HuH-7.5 (cell line): ENCODE measurements around the gene OR2G2.

Experiments
- DNase-seq: peaks from one replicate; pipeline ENCODE4 v3.0.0; 2011; ENCODE audit warnings: low spot score

Gene OR2G2, protein sequence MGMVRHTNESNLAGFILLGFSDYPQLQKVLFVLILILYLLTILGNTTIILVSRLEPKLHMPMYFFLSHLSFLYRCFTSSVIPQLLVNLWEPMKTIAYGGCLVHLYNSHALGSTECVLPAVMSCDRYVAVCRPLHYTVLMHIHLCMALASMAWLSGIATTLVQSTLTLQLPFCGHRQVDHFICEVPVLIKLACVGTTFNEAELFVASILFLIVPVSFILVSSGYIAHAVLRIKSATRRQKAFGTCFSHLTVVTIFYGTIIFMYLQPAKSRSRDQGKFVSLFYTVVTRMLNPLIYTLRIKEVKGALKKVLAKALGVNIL

DNA sequence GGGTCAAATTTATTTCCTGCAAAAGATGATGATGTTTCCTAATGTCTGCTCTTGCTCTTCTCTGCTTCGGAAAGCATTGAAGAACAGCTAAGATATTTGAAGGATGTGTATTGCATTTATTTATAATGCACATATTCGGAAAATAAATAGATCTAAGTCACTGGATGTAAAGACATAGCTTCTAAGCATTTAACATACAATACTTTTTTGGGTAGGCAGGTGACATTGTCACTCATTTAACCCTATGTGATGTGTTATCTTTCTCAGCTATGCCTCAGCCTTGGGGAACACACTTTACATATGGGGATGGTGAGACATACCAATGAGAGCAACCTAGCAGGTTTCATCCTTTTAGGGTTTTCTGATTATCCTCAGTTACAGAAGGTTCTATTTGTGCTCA lies at the start of gene OR2G2:
Gene OR2G2, plus strand, starts transcription at position 301 of the 400 bp plus-strand sequence. Its CDS starts 0 bp downstream, at position 301.
- DNase-seq: no peak

DNA sequence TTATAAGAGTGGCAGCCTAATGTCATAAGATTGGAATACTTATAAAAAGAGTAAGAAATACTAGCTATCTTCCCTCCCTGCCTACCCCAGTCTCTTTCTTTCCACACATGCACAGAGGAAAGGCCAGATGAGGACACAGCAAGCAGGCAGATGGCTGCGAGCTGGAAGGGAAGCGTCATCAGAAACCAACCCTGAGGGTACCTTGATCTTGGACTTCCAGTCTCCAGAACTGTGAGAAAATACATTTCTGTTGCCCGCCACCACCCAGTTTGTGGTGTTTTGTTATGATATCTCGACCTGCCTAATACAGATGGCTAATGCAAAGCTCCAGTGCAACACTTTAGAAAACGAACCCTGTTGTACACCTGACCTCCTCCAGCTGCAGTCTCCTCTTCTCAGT lies 49.6 kb upstream of the OR2G2 start:
- no peak for DNase-seq

DNA sequence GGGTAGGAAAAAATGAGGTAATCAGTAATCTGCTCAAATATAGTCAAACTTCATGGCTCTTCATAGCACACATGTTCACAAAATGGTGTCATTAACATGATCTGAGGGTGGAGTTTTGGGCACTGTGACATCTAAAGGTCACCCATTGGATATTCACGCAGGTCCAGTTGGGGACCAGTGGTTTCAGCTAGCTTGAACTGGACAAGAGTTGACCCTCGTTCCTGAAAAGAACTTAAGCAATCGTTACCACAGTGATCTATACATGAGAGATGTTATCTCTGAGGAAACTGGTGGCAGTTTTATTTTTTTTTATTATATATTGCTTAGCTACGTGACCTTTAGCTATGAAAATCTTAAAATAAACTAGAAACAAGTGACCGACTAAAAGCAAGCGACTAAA lies 48.9 kb upstream of the OR2G2 start:
- no peak for DNase-seq

DNA sequence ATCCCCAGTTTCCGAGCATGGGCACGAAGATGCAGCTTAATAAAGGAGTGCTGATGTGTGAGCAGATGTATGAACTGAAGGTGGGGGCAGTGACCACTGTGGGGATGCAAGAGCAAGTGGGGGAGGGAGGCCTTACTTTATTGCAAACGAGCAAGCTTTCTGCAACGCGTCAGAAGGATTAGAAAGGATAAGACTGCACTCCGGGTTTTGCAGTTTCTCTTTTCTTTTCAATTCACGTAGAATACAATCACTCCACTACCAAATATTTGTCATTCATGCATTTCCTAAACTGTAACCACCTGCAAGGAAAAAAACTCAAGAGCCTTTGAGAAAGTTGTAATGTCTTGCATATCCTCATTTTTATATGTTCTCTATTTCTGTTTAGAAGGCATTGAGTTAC lies 47.6 kb upstream of the OR2G2 start:
- DNase-seq: no peak

DNA sequence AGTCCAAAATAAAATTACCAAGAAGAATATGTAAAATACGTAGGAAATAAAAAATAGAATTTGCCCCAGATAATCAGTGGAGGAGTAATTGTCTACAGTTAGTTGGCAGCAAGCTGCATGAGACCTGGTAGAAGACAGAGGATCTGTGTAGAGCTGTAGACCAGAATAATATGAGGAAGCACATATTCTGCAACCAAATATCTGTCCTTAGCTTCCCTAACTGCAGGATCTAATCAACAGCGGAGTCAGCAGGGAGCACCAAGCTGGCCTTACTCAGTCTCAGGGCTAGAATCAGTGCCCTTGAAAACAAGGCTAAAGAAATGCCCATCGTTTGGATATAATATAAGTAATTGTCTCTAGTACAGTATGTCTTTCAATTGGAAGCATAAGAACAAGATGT lies 45.3 kb upstream of the OR2G2 start:
- no peak for DNase-seq

DNA sequence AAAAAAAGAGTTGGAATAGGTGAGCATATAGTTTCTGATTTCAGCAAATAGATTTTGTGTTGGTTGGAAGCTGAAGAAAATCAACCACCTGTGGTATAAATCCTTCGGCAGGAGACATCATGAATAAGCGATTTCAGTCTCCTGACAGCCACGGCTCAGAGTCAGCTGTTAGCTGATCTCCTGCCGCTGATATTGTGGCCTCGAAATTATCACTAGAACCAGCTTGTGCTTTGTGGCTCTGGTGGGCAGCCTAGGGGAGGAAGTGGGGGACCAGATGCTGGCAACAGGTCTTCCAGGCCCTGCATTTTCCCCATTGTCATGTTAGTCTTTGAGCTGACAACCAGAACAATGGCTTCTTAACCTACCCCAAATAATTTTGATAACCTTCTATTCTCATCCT lies 40.1 kb upstream of the OR2G2 start:
- DNase-seq: no peak

DNA sequence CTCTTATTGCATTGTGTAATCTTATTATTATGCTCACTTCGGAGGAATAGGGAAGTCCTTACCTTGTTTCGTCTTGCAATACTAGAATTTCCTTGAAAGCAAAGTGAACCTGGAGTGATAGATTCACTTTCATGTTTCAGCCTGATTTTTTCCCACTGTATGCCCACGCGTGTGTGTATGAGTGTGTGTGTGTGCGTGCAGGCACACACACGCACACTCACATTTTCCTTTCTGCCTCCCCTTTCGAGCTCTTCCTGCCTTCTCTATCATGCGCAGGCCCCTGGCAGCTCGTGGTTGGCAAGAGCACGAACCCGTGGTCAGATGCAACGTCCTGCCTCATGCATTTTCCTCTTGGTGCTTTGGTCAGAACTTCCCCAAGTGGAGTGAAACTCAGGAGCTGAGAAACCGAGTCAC lies 39.4 kb upstream of the OR2G2 start, which contains the start of gene GCSAML:
Gene GCSAML, plus strand, starts transcription at position 366 of the 414 bp plus-strand sequence. CDS start 58 bp downstream, outside the sequence.
- DNase-seq: no peak

DNA sequence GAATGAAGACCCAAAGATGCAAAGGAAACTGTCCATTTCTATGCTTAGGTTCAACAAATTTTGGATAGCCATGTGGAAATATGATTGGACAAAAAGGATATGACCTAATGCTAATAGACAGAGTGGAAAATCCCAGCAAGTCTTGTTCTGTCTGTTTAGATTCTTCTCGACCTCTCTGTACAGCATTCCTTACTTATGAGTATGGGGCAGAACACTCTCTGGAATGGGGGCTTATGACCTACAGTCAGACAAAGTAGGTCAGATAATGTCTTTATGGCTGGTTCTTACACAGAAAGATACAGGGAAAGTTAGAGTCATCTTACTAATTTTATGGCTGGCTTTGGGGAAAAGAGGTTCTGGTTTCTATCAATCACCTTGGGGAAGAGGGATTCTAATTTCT lies 36.4 kb upstream of the OR2G2 start:
- DNase-seq: no peak

DNA sequence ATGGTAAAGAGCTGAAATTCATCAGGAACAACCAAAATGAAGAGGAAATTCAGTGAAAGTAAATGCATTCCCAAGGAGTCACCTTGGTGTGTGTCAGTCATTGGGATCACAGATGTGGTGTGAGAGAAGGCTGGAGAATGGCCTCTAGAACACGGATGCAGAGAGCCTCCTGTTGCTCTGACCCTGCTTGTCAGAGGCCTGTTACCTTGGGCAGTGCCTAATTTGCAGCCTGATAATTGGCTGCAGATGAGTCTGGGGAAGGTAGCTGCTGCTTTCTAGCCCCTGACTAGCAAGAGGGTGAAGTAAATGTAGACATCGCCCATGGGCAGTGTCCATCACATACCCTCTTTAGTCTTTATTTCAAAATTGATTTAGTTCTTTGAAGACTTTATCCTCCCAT lies 35.9 kb upstream of the OR2G2 start:
- no peak for DNase-seq

DNA sequence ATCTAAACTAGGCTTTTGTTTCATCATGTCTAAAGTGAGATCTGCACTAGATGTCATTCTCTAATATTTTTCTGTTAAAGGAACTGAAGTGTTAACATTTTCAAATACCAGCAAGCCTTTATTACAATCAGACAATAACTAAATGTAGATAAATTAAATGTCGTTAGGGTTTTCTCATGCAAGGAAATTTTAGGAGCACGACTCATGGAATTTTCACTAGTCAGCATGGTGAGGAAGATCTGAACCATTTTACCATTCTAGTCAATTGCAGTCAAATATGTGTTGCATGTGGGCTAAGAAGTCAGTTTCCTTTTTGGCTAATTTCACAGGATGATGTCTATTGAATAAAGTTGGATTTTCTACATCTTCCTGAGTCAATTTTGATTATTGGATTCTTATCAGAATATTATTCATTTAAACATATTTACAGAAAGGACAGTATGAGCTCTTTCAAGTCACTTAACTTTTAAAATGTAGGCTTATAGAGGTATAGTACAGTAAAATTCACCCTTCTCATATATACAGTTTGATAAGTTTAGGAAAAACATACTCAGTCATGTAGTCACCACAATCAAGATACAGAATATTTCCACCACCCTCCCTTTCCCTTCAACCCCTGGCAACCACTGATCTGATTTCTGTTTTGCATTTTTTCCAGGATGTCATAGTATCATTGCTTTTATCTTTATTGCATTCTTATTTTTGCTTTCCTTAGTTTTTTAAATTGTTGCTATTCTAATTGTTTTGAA lies 30.1 kb upstream of the OR2G2 start:
- DNase-seq: no peak

DNA sequence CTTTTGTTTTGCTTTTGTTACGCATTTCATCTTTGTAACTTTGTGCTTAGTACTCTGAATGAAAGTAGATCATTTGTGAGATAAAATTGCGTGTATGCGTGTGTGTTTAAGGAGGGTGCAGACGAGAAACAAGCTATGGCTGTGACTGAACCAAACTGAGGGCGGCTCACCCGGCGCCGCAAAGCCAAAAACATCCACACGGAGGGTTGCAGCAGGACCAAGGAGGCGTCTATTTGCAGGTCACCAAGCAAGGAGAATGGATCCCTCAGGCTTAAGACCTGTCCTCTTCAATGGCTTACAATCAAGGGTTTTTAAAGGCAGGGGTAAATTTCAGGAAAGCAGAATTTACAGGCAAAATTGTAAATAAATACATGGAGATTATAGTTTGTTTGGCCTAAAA lies 26.4 kb upstream of the OR2G2 start:
- no peak for DNase-seq

DNA sequence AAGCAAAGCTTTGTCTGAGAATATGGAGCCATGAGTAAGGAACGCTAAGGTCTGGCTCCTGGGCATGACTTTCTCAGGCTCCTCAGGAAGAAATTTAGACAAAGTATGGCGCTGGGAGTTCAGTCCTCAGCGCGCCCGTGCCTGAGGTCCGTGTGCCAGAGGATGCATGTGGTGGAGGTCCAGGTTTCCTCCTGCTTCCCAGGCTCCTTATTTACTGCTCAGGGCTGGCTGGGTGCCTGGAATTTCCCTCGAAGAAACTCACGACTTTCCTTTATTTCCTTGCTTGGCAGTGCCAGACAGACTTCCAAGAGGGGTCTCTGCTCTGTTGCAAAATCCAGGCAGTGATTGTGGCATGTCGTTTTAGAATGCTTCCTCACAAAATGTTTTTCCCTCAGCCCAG lies 26.0 kb upstream of the OR2G2 start:
- DNase-seq: no peak

DNA sequence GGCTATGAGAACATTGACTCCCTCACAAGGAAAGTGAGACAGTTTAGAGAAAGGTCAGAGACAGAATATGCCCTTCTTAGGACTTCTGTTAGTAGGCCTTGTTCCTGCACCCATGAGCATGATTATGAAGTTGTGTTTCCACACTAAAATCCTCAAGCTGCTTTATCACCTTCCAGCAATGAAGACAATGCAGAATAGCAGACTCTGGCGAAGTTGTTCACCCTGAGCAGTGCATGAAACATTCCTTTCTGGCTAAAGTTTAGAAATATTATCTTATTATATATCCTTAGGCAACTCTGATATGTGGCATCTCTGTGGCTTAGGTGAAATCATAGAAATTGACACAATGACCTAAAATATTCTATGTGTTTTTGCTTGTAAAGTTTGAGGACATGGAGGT lies 13.9 kb upstream of the OR2G2 start:
- DNase-seq: no peak

DNA sequence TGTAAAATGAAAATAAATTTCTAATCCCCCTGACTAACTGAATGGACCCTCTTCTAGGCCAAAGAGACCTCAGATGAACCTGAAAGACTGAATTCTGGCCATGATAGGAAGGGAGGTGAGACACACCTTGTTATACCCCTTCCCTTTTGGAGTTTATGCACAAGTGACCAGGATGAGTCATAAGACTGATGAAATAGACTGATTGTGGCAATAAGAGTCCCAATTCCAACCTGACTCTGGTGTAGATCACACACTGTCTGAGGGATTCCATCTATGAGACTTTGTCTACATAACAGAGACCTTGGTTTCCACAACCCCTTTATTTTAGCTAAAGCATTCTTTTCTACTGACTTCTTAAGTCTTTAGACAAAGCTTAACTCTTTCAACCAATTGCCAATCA lies 13.5 kb upstream of the OR2G2 start:
- no peak for DNase-seq

DNA sequence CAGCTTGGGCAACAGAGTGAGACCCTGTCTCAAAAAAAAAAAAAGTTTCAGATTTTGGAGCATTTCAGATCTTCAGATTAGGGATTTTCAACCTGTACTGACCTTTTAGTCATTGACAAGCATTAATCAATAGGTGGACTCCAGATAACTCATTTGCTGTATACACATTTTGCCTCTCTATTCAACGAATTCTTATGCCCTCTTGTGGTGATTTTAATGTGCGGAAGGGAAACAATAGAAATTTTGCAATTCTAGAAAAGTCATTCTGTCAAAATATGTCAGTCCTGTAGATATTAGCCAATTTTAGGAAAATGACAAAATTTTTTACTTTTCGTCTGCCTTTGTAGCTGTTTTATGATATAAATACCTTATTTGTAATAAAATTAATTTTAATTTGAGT lies 11.6 kb upstream of the OR2G2 start:
- DNase-seq: no peak

DNA sequence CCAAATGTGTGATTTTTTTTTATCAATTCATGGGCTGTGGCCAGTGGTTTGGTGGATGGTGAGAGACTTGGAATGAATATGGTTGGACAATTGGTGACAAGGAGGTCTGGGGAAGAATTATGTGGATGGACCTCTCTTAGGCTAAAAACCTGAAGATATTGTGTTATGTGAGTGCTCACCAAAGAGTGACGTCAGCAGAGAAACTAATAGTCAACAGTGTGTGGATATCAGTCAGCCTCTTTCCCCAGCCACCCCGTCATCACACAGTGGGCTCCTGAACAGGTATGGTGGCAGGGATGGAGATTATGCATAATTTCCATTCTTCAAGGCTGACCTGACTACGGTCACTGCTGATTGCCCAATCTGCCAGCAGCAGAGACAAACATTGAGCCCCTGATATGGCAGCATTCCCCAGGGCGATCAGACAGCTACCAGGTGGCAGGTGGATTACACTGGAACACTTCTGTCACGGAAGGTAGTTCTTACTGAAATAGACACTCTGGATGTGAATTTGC lies 9.2 kb upstream of the OR2G2 start:
- no peak for DNase-seq

DNA sequence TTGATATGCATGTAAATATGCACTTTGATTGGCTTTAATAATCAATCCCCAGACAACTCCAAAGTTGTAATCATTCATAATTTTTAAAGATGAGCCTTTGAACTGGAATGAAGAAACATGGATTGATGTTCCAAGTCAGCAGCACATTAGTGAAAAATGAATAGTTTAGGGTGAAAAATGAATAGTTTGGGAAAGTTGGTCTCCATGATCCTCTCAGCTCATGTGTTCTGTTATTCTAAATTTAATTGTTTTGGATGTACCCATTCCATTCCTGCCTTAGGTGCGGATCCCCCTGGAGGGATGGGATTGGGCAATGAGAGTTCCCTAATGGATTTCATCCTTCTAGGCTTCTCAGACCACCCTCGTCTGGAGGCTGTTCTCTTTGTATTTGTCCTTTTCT lies 17.1 kb downstream of the OR2G2 start, which contains the start of gene OR2G3:
Gene OR2G3, plus strand, starts transcription at position 301 of the 400 bp plus-strand sequence. Its CDS starts 0 bp downstream, at position 301.
- DNase-seq: no peak

DNA sequence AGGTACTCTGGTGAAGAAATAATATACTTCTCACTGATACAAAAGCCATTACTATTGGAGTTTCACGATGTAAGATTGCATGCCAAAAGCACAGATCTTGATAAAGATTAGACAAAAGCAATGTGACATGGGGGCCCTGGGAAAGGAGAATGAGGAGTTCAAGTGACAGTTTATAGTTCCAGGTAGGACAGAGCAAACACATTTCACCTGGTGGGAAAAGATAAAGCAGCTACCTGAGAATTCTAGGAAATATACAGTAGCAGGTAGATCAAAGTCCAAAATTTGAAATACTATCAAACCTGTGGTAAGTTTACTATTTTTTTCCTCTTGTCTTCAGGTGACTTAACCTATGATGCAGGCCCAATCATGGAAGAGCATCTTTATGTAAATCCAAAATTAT lies 25.2 kb downstream of the OR2G2 start:
- DNase-seq: no peak

DNA sequence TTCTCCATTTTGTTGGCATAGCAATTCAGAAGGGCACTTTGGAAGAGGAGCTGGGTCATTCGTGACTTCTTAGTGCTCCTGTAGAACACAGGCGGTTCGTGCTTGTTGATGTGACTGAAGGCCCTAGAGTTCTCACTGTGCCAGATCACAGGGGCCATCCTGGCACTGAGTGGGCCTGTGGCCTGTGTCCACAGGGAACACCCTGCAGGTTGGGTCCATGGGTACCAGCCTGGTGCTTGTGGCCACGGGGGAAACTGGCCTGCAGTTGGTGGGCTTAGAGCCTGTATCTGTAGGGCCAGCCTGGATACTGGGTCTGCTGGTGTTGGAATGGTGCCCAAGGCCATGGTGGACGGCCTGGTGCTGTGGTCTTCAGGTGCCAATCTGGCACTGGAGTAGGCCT lies 26.5 kb downstream of the OR2G2 start:
- DNase-seq: no peak

DNA sequence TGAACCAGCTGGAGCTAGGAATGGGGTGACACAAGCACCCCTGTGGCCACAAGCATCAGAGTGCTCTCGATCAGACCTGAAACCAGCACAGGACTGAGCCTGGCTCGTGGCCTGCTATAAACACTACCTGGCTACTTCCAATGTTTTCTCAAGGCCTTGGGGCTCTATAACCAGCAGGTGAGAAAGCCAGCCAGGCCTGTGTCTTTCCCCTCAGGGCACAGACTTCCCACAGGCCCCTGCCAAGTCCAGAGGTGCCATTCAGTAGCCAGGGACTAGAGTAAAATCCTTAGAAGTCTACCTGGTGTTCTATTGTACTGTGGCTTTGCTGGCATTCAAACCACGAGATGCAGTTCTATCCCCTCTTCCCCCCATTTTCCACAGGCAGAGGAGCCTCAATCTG lies 39.8 kb downstream of the OR2G2 start:
- no peak for DNase-seq

DNA sequence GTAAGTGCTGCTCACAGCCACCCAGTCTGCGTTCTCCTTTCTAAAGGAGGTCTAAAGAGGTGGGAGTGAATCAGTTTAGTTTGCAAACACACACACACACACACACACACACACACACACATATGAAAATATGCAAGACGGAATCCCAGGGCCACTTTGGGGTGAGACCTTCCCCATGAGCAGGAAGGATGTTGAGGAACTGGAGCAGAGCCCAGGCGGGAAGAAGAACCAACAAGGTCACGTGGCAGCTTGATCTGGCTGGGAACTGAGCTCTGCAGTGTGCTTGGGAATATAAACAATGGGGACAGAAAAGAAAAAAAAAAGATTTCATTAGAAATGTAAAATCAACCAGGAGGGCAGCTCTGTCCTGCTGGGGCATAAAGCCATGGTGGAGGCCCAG lies 49.9 kb downstream of the OR2G2 start:
- no peak for DNase-seq

DNA sequence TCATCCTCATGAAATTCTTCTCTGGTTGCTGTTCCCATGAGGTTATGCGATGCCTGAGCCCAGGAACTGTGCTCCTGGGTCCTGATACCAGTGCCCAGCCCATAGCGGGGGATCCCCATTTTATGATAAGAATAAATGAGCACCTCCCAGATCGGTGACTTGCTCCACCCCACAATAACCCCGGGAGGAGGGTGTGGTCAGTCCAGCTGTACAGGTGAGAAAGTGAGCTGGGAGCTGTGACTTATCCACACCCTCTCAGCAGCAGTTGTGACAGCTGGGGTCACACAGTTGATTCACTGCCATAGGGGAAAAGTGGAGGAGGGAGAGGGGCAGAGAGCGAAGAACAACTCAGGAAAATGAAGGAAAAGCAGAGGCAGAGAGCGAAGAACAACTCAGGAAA lies 50.6 kb downstream of the OR2G2 start:
- no peak for DNase-seq
